ENCODE results near the gene FBXL7. TPM values are rescaled to one million over a fixed set of nuclear protein-coding genes. Genes with fewer than 3 reads are reported as not detected.

FBXL7 gene
- total RNA-seq, 4 donors from 2014 or later = 2.0 to 6.8 (median 3.9) TPM

DNA sequence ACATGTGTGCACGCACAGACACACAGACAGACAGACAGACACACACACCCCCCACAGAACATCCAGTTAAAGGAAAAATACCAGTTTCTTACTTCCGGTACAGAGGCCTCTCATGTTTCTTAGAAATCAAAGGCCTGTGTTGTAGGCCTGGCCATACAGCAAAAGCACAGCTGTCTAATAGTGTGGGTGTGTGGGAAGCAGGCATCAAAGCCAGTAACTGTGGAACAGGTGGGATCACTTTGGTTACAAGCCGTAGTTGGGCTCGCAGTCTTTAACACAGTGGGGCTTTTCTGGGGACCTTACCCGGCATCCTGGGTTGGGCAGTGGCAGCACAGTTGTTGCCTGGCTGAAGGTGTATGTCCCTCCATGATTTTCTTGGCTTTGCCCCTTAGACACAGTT is 55.2 kb downstream of the FBXL7 start:
- DNase-seq (ENCODE audit: low spot score in 2 of 2) = no peak
- H3K4me3 ChIP-seq (ENCODE audit: low read depth, poor library complexity, severe bottlenecking) = no peak overlapping the region
- 88 to 98% methylated on average over 5 of the region's 5 CpGs for WGBS, 2 donors
- no peak for TF ChIP-seq POLR2A (IDR thresholded peaks at IDR 0.05)
- TF ChIP-seq, protein P1, sequence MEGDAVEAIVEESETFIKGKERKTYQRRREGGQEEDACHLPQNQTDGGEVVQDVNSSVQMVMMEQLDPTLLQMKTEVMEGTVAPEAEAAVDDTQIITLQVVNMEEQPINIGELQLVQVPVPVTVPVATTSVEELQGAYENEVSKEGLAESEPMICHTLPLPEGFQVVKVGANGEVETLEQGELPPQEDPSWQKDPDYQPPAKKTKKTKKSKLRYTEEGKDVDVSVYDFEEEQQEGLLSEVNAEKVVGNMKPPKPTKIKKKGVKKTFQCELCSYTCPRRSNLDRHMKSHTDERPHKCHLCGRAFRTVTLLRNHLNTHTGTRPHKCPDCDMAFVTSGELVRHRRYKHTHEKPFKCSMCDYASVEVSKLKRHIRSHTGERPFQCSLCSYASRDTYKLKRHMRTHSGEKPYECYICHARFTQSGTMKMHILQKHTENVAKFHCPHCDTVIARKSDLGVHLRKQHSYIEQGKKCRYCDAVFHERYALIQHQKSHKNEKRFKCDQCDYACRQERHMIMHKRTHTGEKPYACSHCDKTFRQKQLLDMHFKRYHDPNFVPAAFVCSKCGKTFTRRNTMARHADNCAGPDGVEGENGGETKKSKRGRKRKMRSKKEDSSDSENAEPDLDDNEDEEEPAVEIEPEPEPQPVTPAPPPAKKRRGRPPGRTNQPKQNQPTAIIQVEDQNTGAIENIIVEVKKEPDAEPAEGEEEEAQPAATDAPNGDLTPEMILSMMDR (IDR thresholded peaks at IDR 0.05) = no peak
- intact Hi-C loops (cut with DNase I; ENCODE audit: low total_unique reads) = no loop called here

DNA sequence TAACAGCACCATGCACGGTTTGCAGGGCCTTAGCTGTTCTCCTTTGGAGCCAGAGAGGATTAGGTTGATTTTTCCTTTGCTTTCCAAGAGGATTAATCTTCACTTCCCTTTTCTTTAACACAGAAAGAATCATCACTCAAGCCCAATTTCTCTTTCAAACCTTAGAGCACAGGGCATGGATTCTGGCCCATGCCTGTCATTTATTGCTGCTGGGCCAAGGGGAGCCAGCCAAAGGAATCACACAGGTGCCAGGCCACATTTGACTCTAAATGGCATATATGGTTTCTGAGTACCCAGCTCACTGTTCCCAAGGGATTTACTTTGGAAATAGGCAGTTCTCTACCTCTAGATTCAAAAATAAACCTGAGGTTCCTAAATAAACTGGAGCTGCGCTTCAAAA is 58.3 kb downstream of the FBXL7 start:
- 69 to 83% methylated on average over 2 of the region's 2 CpGs for WGBS, 2 donors
- intact Hi-C loops (cut with DNase I; ENCODE audit: low total_unique reads) = no loop called here
- H3K4me3 ChIP-seq (ENCODE audit: low read depth, poor library complexity, severe bottlenecking) = no peak overlapping the region
- no peak for DNase-seq (ENCODE audit: low spot score in 2 of 2)
- no peak for TF ChIP-seq POLR2A (IDR thresholded peaks at IDR 0.05)
- TF ChIP-seq, protein P1 (IDR thresholded peaks at IDR 0.05) = no peak

DNA sequence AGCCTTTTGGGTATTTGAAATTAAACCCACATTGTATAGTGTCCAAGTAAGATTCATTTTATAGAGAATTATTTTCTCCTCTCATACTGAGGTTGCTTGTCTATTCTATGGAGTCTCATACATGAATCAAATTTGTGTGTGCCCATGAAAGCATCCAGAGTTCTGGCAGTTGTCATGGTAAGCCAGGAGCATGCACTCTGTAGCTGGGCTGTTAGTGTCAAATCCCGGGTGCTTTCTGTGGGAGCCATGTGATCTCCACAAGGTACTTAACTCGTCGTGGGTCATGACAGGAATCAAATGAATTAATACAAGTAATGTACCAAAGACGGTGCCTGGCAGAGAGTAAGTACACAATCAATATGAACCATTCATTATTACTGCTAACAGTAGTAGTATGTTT is 58.7 kb downstream of the FBXL7 start:
- intact Hi-C loops (cut with DNase I; ENCODE audit: low total_unique reads) = no loop called here
- no peak for DNase-seq (ENCODE audit: low spot score in 2 of 2)
- no peak overlapping the region for H3K4me3 ChIP-seq (ENCODE audit: low read depth, poor library complexity, severe bottlenecking)
- TF ChIP-seq, protein P1 (IDR thresholded peaks at IDR 0.05) = no peak
- TF ChIP-seq POLR2A (IDR thresholded peaks at IDR 0.05) = no peak
- WGBS, 2 donors = 80 to 83% methylated on average over 4 of the region's 4 CpGs

DNA sequence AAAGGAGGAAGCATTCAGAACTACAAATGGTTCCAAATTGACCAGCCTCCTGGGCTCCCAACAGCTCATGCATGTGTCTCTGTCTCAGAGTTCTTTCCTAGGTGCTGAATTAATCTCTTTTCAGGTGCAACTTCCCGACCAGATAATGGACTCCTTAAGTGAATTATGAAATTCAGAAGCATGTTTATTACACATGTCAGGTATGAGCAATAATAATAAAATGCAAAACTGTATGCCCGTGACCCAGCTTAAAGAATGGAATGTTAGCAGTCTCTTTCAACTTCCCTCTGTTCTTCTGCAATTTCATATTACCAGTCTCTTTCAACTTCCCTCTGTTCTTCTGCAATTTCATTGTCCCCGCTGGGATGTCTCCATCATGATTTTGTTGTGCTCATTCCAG is 60.4 kb downstream of the FBXL7 start:
- intact Hi-C loops (cut with DNase I; ENCODE audit: low total_unique reads) = no loop called here
- WGBS, 2 donors = 78 to 83% methylated on average over 3 of the region's 3 CpGs
- no peak for TF ChIP-seq POLR2A (IDR thresholded peaks at IDR 0.05)
- TF ChIP-seq, protein P1 (IDR thresholded peaks at IDR 0.05) = no peak

DNA sequence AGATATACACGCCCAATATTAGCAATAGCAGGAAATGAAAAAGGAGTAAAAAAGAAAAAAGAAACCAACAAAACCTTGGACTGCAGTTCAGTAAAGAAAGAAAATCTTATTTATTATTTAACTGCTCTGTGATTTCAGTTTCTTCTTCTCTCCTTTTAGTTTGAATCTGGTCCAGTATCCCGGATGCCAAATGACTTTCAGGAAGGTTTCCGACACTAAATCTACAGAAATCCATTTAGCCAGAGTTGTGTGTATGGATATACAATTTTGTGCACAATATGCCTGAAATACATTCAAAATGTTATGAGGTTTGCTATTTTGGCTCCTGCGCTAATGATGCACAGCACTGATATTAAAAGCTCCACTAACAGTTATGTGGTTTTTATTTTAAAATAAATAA is 64.5 kb downstream of the FBXL7 start:
- intact Hi-C loops (cut with DNase I; ENCODE audit: low total_unique reads) = no loop called here
- TF ChIP-seq, protein P1 (IDR thresholded peaks at IDR 0.05) = no peak
- WGBS, 2 donors = 78% methylated on average over 4 of the region's 4 CpGs
- DNase-seq (ENCODE audit: low spot score in 2 of 2) = no peak
- H3K4me3 ChIP-seq (ENCODE audit: low read depth, poor library complexity, severe bottlenecking) = no peak overlapping the region

More for the DNA sequence above, 60.4 kb downstream of the FBXL7 start:
- DNase-seq (ENCODE audit: low spot score in 2 of 2) = no peak
- no peak overlapping the region for H3K4me3 ChIP-seq (ENCODE audit: low read depth, poor library complexity, severe bottlenecking)

DNA sequence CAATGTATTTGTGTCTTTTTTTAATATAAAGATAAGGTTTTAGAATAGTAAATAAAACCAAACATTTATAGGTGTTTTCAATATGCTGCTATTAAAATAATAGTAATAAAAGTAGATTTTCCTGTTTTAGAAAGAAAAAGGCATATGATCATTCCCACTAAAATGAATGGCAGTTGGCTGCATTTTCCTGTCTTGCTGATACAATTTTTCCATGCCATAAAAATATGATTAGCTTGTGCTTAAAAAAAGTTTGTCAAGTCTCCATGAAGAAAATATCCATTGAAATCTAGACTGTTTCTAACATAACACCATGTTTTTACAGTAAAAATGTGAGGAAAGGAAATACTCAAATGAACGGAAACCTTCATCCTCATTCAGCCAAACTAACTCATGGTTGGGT is 65.0 kb downstream of the FBXL7 start:
- TF ChIP-seq, protein P1 (IDR thresholded peaks at IDR 0.05) = no peak
- TF ChIP-seq POLR2A (IDR thresholded peaks at IDR 0.05) = no peak
- intact Hi-C loops (cut with DNase I; ENCODE audit: low total_unique reads) = no loop called here
- no peak for DNase-seq (ENCODE audit: low spot score in 2 of 2)
- 88 to 93% methylated on average over 1 of the region's 1 CpG for WGBS, 2 donors
- H3K4me3 ChIP-seq (ENCODE audit: low read depth, poor library complexity, severe bottlenecking) = no peak overlapping the region

Measured in lower leg skin (tissue), 4 donors.